AG09319 (cell line): Measurements from ENCODE around the gene HIF1A.
"Not testable (repeated sequence)": the region's sequence is repeated elsewhere in the genome, so short reads cannot be mapped to it uniquely, and the experiment has no call there.

Experiments used
- DNase-seq: peaks from one replicate; pipeline ENCODE4 v3.0.0-alpha.2; 2010; ENCODE audit warnings: low read depth; ENCODE audit errors: extremely low read depth
- TF ChIP-seq, protein P1 (sequence below): IDR thresholded peaks from 2 replicates; pipeline ENCODE4 v1.5.1; 2011; ENCODE audit warnings: low read depth, mild to moderate bottlenecking, inconsistent platforms, low read length, moderate library complexity

HIF1A gene

DNA sequence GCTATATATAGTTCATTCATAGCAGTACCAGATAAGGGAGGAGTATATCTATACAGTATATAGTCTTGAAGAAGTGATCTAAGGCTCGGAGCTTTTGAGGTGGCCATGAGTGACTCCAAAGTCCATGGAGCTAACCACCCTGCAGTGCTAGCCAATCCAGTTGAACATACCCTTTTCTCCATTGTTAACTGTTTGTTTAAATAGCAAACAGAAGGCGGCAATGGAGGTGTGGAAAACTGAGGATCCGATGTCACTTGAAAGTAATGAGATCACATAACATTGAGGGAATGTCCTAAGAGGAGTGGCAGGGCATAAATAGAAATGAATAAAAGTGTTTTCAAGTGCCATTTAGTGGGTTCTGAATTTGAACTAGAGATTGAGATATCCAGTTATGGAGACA is 54.6 kb downstream of the HIF1A start:
- DNase-seq, result no peak
- TF ChIP-seq, protein P1, sequence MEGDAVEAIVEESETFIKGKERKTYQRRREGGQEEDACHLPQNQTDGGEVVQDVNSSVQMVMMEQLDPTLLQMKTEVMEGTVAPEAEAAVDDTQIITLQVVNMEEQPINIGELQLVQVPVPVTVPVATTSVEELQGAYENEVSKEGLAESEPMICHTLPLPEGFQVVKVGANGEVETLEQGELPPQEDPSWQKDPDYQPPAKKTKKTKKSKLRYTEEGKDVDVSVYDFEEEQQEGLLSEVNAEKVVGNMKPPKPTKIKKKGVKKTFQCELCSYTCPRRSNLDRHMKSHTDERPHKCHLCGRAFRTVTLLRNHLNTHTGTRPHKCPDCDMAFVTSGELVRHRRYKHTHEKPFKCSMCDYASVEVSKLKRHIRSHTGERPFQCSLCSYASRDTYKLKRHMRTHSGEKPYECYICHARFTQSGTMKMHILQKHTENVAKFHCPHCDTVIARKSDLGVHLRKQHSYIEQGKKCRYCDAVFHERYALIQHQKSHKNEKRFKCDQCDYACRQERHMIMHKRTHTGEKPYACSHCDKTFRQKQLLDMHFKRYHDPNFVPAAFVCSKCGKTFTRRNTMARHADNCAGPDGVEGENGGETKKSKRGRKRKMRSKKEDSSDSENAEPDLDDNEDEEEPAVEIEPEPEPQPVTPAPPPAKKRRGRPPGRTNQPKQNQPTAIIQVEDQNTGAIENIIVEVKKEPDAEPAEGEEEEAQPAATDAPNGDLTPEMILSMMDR, result no peak

DNA sequence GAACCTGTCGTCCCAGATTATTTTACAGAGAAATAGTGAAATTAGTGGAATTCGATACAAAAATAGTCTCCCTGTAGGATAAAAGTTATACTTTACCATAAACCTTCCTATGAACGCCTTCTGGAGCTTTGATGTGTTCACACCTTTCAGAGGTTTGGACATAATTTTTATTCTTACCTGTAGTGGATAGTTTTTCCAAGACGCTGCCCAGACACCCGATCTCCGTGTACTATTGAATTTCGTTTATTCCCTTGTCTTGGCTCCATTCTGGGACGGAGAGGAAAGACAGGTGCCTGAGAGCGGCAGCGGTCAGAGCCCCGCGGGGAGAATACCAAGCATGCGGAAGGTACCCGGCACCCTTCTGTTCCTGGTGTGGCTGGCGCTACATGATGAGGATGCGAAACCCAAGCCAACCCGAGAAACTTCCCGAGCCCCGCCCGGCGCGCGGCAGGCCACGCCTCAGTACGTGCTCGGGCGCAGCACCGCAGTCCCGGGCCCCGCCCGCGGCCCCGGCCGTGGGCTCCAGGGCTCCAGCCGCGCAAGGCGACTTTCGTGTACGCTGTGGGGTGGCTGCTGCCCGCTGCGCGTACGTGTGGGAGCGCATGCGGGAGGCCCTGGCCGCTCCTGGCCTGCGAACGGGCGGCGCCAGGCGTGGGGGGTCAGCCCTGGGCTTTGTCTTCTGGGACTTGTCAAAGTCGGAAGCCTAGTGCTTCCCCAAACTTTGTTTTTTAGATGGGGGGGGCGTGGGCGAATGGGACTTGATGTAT is 55.6 kb downstream of the HIF1A start:
- TF ChIP-seq, protein P1, result no peak
- peak; percentile 36 for DNase-seq

DNA sequence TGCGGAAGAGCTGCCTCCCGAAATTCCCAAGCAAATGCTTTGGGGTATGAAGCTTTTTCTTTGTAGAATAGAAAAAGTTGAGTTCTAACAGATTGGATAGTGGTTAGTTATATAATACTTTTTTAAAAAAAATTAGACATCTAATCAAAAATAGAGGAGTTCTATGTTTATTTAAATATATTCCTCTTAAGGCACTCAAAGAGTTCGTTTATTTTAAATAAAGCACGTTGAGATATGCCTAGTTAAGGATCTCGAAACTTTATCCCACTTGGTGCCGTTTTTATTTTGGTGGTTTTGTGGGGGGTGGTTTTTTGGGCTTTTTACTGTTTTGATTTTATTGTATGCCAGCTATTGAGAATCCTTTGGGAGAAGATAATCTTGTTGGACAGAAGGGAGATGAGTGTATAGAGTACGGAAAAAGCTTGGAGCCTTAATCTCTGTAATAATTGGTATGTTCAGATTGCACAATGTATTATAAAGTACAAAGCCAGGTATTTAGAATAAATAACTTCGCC is 56.2 kb downstream of the HIF1A start:
- TF ChIP-seq, protein P1, result no peak
- no peak for DNase-seq

DNA sequence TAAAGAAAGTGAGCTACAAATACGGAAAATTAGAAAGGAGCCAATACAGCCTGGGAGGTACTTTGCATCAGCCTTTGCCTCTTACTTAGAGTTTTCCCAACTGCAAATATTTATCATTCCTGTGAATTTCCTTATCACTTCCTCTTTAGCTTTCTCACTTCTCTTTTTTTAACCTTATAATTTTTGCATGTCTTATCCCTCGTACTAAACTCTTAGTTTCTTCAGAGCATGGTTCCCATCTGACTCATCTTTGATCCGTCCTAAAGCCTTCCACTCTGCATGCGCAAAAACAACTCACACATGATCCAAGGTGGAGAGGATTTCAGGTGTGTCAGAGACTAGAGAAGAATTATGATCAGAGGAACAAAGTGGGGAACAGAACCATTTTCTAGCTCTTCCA is 57.3 kb downstream of the HIF1A start:
- TF ChIP-seq, protein P1, result no peak
- no peak for DNase-seq

DNA sequence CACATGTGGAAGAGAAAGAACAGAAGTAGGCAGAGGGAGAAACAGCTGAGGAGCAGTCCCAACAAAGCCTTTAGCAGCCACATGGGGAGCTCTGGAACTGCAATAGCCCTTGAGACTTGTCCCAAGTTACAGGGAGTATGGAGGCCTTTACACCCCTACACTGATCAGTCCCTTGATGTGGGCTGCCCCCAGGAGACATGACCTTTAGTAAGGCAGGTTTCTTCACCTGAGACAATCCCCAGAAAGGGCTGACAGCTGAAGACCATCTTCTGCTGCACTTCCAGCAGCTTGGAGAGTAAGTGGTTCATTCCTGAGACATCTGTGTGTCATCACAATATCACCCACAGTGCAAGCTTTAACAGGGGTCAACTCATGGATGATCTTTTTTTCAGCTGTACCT is 58.3 kb downstream of the HIF1A start:
- TF ChIP-seq, protein P1, result peak; percentile 1
- DNase-seq, result no peak

DNA sequence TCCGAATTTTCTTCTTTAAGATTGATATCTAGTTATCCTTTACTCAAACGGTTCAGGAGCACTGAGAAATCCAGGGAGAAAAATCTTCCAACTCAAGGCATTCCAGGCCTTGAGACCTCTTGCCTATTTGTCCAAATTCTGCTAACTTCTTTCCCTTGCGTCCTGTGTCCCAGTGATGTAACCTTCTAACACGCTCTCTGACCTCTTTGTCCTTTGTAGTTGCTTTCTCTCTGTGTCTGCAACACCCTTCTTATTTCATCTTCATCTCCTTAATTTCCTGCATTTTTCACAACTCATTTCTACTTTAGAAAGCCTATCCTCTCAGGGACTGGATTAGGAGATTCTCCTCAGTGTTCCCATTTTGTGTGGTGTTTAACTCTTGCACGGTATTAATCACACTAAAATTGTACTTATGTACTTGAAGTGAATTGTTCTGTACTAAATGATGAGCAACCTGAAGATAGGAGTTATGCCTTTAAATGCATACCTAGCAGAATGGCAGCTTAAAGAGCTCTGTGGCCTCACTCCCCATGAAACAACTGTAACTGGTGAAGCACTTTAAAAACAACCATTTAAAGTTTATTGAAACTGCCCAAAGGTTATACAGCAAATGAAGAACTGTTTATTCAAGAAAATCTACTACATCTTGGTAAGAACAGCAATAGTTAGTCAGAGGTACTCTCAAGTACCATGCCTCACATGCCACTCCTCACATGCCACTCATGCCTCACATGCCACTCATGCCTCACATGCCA is 59.5 kb downstream of the HIF1A start:
- DNase-seq, result no peak
- TF ChIP-seq, protein P1, result no peak

DNA sequence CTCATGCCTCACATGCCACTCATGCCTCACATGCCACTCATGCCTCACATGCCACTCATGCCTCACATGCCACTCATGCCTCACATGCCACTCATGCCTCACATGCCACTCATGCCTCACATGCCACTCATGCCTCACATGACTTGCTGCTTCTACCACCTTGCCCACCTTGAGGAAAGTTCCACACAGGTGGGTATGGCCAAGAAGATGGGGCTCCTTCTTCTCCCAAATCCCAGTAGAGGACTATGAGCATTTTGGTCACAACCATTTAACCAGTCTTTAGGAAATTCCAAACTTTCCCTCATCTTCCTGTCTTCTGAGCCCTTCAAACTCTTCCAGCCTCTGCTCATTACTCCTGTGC is 60.0 kb downstream of the HIF1A start:
- not testable (repeated sequence) for DNase-seq
